ENCODE measurements around the gene TRMT61A.
"Not testable (repeated sequence)": the region's sequence is repeated elsewhere in the genome, so short reads cannot be mapped to it uniquely, and the experiment has no call there.

TRMT61A gene

GRCh38 chr14:103509864-103510723 lies 18.9 kb upstream of the TRMT61A start:
- no peak for DNase-seq

GRCh38 chr14:103510724-103511693 lies 18.0 kb upstream of the TRMT61A start:
- DNase-seq, result no peak

- not testable (repeated sequence) for DNase-seq
These were observed 16.8 kb upstream of the TRMT61A start for GRCh38 chr14:103512180-103512579.

- peak; percentile 29 for DNase-seq
These were observed 16.0 kb upstream of the TRMT61A start for GRCh38 chr14:103512701-103513611.

- no peak for DNase-seq
These were observed 14.2 kb upstream of the TRMT61A start for GRCh38 chr14:103514596-103515421.

- no peak for DNase-seq
These were observed 12.4 kb upstream of the TRMT61A start for GRCh38 chr14:103516426-103517173.

- DNase-seq, result no peak
These were observed 11.8 kb upstream of the TRMT61A start for GRCh38 chr14:103517174-103517566.

- DNase-seq, result no peak
These were observed 11.1 kb upstream of the TRMT61A start for GRCh38 chr14:103517721-103518421.

GRCh38 chr14:103518422-103519042 lies 10.5 kb upstream of the TRMT61A start:
- DNase-seq, result no peak

GRCh38 chr14:103519043-103519836 lies 9.8 kb upstream of the TRMT61A start:
- no peak for DNase-seq

GRCh38 chr14:103519837-103520212 lies 9.2 kb upstream of the TRMT61A start:
- DNase-seq, result no peak

GRCh38 chr14:103520269-103520656 lies 8.7 kb upstream of the TRMT61A start:
- no peak for DNase-seq

- no peak for DNase-seq
These were observed 8.1 kb upstream of the TRMT61A start for GRCh38 chr14:103520657-103521437.

GRCh38 chr14:103521438-103521950 lies 7.5 kb upstream of the TRMT61A start:
- DNase-seq, result no peak

GRCh38 chr14:103521951-103522563 lies 6.9 kb upstream of the TRMT61A start:
- DNase-seq, result no peak

GRCh38 chr14:103522649-103523574 lies 6.1 kb upstream of the TRMT61A start, which contains the start of gene CKB:
CKB (minus strand) TSS chr14:103522830; CDS start chr14:103522493, 337 bp downstream.
- peak; percentile 15 for DNase-seq

Measured in NCI-H1417 treated with DMSO at 0.1 percent for 48 hours (cell line).